ENCODE data around the gene DCST1. TPM values are rescaled to one million over a fixed set of nuclear protein-coding genes. Genes with fewer than 3 reads are reported as not detected.

Gene DCST1
- total and polyA plus RNA-seq, 2 donors (not counting 3 experiments of a cell fraction or from before 2014, with no cell fraction given), result not detected

GRCh38 chr1:155079210-155079486 is 45.5 kb downstream of the DCST1 start:
- Histone ChIP-seq H3K4me2 (ENCODE audit: insufficient read depth, low read length) (no peak overlapping the region), H3K9ac (replicated peaks; ENCODE audit: extremely low read depth, insufficient read depth, low read length) (no peak overlapping the region), H3K4me3 (replicated peaks in 1 of 3; ENCODE audit: insufficient read depth in 1 of 3, low read depth in 1 of 3, low read length in 3 of 3) (peak overlapping the region in 1 of 3 experiments; percentile 27), H3K9me1 (replicated peaks; ENCODE audit: control insufficient read depth, extremely low read depth, insufficient read depth, low read length) (no peaks in the 10 kb centered on the region), H3K27ac (ENCODE audit: insufficient read depth, low read depth, low read length) (no peak overlapping the region), H3K36me3 (ENCODE audit: control insufficient read depth in 2 of 2, extremely low read depth in 1 of 2, insufficient read depth in 2 of 2, low read length in 2 of 2) (no peaks in the 10 kb centered on the region), H3K9me3 (replicated peaks; ENCODE audit: control insufficient read depth, insufficient read depth, low read length) (no peaks in the 10 kb centered on the region), H3K27me3 (ENCODE audit: control insufficient read depth in 2 of 2, insufficient read depth in 2 of 2, low read length in 2 of 2) (peaks cover 40 to 46% of the 10 kb centered on the region in 2 experiments), H3K79me2 (ENCODE audit: control insufficient read depth, insufficient read depth, low read length) (no peaks in the 10 kb centered on the region), H2AFZ (ENCODE audit: low read depth, low read length) (no peak overlapping the region), H4K20me1 (replicated peaks; ENCODE audit: control insufficient read depth, extremely low read depth, insufficient read depth, low read length) (no peaks in the 10 kb centered on the region), H3K4me1 (ENCODE audit: control insufficient read depth, extremely low read depth, insufficient read depth, low read length) (peaks cover 7% of the 10 kb centered on the region)
- BruUV-seq (replicated peaks), result no TSS peak
- FAIRE-seq (no peak), DNase-seq (ENCODE audit: low read depth, low spot score) (no peak)
- intact Hi-C loops (cut with micrococcal nuclease), result no loop called here
- dilution Hi-C loops (cut with MboI; ENCODE audit: extremely low pct_ligation_motif_present, low sequenced_read_pairs), result no loop called here
- TF ChIP-seq EZH2 (IDR thresholded peaks at IDR 0.05; ENCODE audit: borderline replicate concordance, low read depth, low read length, severe bottlenecking) (no peak), FOS (IDR thresholded peaks at IDR 0.05; ENCODE audit: borderline replicate concordance, insufficient read depth, low read length) (no peak), POLR2A (IDR thresholded peaks at IDR 0.05; ENCODE audit: low read depth, low read length) (no peak), GATA2 (IDR thresholded peaks at IDR 0.05; ENCODE audit: insufficient read depth, insufficient read length, low read depth, low read length) (no peak), POLR2AphosphoS5 (IDR thresholded peaks at IDR 0.05; ENCODE audit: insufficient read depth, low read depth, low read length) (no peak), CTCF (IDR thresholded peaks at IDR 0.05; ENCODE audit: extremely low read depth in 1 of 2, insufficient read depth in 1 of 2, low read depth in 1 of 2, low read length in 2 of 2) (no peak), JUN (IDR thresholded peaks at IDR 0.05; ENCODE audit: borderline replicate concordance, insufficient read depth, insufficient read length, low read depth) (no peak), MYC (IDR thresholded peaks at IDR 0.05; ENCODE audit: low read depth, low read length) (no peak)
- TF ChIP-seq, protein P1, sequence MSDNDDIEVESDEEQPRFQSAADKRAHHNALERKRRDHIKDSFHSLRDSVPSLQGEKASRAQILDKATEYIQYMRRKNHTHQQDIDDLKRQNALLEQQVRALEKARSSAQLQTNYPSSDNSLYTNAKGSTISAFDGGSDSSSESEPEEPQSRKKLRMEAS (IDR thresholded peaks at IDR 0.05; ENCODE audit: insufficient read depth, insufficient read length), result no peak
- CTCF ChIA-PET, result interaction anchor here (0.8 to 1.9 kb wide), 11 partner anchors 12 to 520 kb away, joined by 3 to 8 read pairs (median 3); partner anchors contain the start of genes ADAM15 and KRTCAP2
- POLR2A ChIA-PET, result no interaction called here
